Adrenal gland (tissue), 12 donors: ENCODE results near the gene ARHGEF39. TPM values are rescaled to one million over a fixed set of nuclear protein-coding genes. Genes with fewer than 3 reads are reported as not detected.

ENCODE experiments used
- DNase-seq, 7 donors: peaks; one replicate each; pipeline ENCODE4 v3.0.0-alpha.2; 2019 to 2020
- H3K27ac ChIP-seq, 5 donors: fragments of 200-600 bp; sonication (generic) in 4 of 5; 1 replicate in 3 of 5; 2 replicates in 2 of 5; pipeline versions ENCODE4 v1.5.1 to v1.8.0; 2016 to 2020; ENCODE audit warnings: mild to moderate bottlenecking in 1 of 5
- H3K27me3 ChIP-seq: fragments of 200-600 bp; 2 replicates; pipeline ENCODE4 v1.8.0; 2021
- H3K36me3 ChIP-seq, 2 donors: fragments of 200-600 bp; replicated peaks in 1 of 2; 1 replicate in 1 of 2; 2 replicates in 1 of 2; pipeline versions ENCODE4 v1.5.1 to v1.8.0; 2018 to 2022
- H3K4me1 ChIP-seq, 2 donors: fragments of 200-600 bp; replicated peaks in 1 of 2; 1 replicate in 1 of 2; 2 replicates in 1 of 2; pipeline versions ENCODE4 v1.5.1 to v1.8.0; 2018 to 2021
- H3K4me3 ChIP-seq, 4 donors: fragments of 200-600 bp; sonication (generic) in 3 of 4; one replicate each; pipeline ENCODE4 v1.5.1; 2016 to 2018
- H3K9me3 ChIP-seq, 3 donors: fragments of 200-600 bp; sonication (generic) in 1 of 3; replicated peaks in 1 of 3; 1 replicate in 2 of 3; 2 replicates in 1 of 3; pipeline versions ENCODE4 v1.5.1 to v1.8.0; 2016 to 2021
- POLR2A ChIP-seq, 2 donors: fragments of 450-650 bp; IDR thresholded peaks; one replicate each; pipeline ENCODE4 v1.6.1; 2017; ENCODE audit warnings: antibody characterized with exemption in 2 of 2, mild to moderate bottlenecking in 2 of 2, moderate library complexity in 1 of 2
- WGBS, 4 donors: extraction: QIAGEN DNeasy Blood & Tissue Kit in 2 of 4; methylation state at CpG; one replicate each; pipeline versions ENCODE4 v1.1.5 to v1.1.7; 2013 to 2017; 5-methylcytosine and 5-hydroxymethylcytosine counted together
- intact Hi-C, 2 donors: fragments of 100-400 bp; cut with DNase I; formaldehyde crosslinking; loops; one replicate each; pipeline versions ENCODE4 v1.14.1 to v1.15.0; 2022 to 2023
- polyA plus RNA-seq, 3 donors: library from polyadenylated mRNA; stranded (reverse); fragments of 200-250 nt in 2 of 3; fragments of 350-450 nt in 1 of 3; fragmentation: Illumina TruSeq in 1 of 3; extraction: RNeasy Lipid Tissue Mini Kit (QIAGEN cat#74804) in 1 of 3; gene quantifications; one replicate each; pipeline ENCODE4 v1.2.3, GENCODE V29; 2013 to 2014
- total RNA-seq, 9 donors: library from RNA; depleted of rRNA in 4 of 9; stranded (reverse); fragments of >200 nt in 4 of 9; fragments of 120-200 nt in 1 of 9; fragmentation: NEBNext Ultra II Directional in 1 of 9; extraction: Animal tissue kit (Norgen Biotek cat#: 25700) in 1 of 9; gene quantifications; one replicate each; pipeline versions ENCODE4 v1.1.0 to v1.2.4, GENCODE V29; 2013 to 2023
- TF ChIP-seq, protein P1 (sequence below), 6 experiments: fragments of 450-650 bp in 4 of 6; fragments of 200-600 bp in 2 of 6; sonication (generic) in 1 of 6; IDR thresholded peaks; 1 replicate in 5 of 6; 2 replicates in 1 of 6; pipeline versions ENCODE4 v1.5.1 to v1.8.0; 2016 to 2021; ENCODE audit warnings: antibody characterized with exemption in 6 of 6, mild to moderate bottlenecking in 2 of 6, moderate library complexity in 1 of 6
- donor health status: healthy with polysubstance abuse.
- donor health status: Bipolar disorder and iron deficiency.
- donor health status: DM: yes; HTN: yes; CAD: no.
- donor health status: DM: no; HTN: no; CAD: no.
- donor health status: DM: no; HTN: no; CAD: no.
- donor health status: DM: yes; HTN: yes; CAD: no.

Gene ARHGEF39
- total and polyA plus RNA-seq, 12 donors: 0.42 to 18.4 (median 1.2) TPM

DNA sequence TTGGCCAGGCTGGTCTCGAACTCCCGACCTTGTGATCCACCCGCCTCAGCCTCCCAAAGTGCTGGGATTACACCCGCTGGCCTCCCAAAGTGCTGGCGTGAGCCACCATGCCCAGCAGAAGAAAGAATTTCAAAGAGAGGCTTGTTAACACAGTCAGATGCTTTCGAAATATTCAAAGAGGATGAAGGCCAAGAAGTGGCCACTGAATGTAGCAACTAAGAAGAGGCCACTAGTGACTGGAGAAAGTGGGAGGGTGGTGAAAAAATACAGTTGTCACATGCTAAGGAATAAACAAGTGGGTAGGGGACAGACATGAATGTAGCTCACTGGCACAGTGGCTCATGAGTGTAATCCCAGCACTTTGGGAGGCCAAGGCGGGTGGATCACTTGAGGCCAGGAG is 37.7 kb upstream of the ARHGEF39 start:
- intact Hi-C loops: no loop called here
- Histone ChIP-seq H3K4me3 (no peak overlapping the region), H3K27ac (no peak overlapping the region), H3K9me3 (no peaks in the 10 kb centered on the region), H3K27me3 (no peaks in the 10 kb centered on the region), H3K36me3 (peaks cover 0 to 100% of the 10 kb centered on the region in 2 donors), H3K4me1 (peaks cover 19 to 30% of the 10 kb centered on the region in 2 donors)
- peak in 1 of 7 donors; percentile 1 for DNase-seq
- TF ChIP-seq, protein P1, sequence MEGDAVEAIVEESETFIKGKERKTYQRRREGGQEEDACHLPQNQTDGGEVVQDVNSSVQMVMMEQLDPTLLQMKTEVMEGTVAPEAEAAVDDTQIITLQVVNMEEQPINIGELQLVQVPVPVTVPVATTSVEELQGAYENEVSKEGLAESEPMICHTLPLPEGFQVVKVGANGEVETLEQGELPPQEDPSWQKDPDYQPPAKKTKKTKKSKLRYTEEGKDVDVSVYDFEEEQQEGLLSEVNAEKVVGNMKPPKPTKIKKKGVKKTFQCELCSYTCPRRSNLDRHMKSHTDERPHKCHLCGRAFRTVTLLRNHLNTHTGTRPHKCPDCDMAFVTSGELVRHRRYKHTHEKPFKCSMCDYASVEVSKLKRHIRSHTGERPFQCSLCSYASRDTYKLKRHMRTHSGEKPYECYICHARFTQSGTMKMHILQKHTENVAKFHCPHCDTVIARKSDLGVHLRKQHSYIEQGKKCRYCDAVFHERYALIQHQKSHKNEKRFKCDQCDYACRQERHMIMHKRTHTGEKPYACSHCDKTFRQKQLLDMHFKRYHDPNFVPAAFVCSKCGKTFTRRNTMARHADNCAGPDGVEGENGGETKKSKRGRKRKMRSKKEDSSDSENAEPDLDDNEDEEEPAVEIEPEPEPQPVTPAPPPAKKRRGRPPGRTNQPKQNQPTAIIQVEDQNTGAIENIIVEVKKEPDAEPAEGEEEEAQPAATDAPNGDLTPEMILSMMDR (IDR thresholded peaks at IDR 0.05): no peak
- no peak for TF ChIP-seq POLR2A (IDR thresholded peaks at IDR 0.05)
- 96 to 98% (median 98%) methylated on average over 7 of the region's 7 CpGs for WGBS, 4 donors

DNA sequence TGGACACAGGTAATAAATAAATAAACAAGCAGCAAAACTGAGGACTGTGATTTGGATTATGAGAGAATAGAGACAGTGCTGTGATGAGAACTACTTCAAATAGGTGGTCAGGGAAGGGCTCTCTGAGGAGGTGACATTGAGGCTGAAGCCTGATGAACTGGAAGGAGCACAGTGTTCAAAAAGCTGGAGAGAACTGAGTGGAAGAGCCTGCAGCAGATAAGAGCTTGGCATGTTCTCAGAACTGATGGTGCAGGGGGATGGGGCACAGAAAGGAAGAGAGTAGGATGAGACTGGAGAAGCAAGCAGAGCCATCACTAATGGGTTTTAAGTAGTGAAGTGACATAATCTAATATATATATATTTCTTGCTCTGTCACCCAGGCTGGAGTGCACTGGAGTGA is 35.9 kb upstream of the ARHGEF39 start:
- TF ChIP-seq POLR2A (IDR thresholded peaks at IDR 0.05): no peak
- TF ChIP-seq, protein P1 (IDR thresholded peaks at IDR 0.05): no peak
- Histone ChIP-seq H3K4me3 (no peak overlapping the region), H3K4me1 (peaks cover 19 to 30% of the 10 kb centered on the region in 2 donors), H3K27me3 (no peaks in the 10 kb centered on the region), H3K9me3 (no peaks in the 10 kb centered on the region), H3K36me3 (peaks cover 0 to 100% of the 10 kb centered on the region in 2 donors), H3K27ac (peak overlapping the region in 2 of 5 donors; percentile 76 to 80)
- DNase-seq: peak in 2 of 7 donors; percentile 37 to 49
- intact Hi-C loops: no loop called here

DNA sequence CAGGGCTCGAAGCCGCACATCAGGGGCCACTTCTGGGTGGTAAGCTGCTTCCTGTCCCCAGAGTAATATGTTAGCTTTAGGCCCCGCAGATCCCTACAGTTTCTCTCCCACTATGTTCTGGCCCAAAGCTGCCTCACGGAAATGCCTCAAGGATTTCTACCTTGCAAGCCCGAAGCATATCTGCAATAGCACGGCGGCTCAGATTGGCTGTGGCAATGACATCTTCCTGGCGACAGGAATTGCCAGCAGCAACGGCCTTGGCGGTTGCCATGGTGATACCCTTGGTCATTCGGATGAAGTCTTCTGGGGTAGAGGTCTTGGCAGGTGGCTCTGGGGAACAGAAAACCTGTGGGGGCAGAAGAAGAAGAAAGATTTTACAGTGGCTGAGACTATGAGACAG is 35.0 kb upstream of the ARHGEF39 start:
- DNase-seq: peak; percentile 77 to 93 (median 87)
- peak overlapping the region in 4 of 5 donors; percentile 30 to 80 (median 62) for H3K27ac ChIP-seq
- H3K36me3 ChIP-seq: peaks cover 0 to 92% of the 10 kb centered on the region in 2 donors
- peaks cover 19 to 39% of the 10 kb centered on the region in 2 donors for H3K4me1 ChIP-seq
- WGBS, 4 donors: 37 to 54% (median 44%) methylated on average over 9 to 11 of the region's 11 CpGs
- no peaks in the 10 kb centered on the region for H3K9me3 ChIP-seq
- no peaks in the 10 kb centered on the region for H3K27me3 ChIP-seq
- TF ChIP-seq, protein P1 (IDR thresholded peaks at IDR 0.05): no peak
- peak in 1 of 2 donors; percentile 23 for TF ChIP-seq POLR2A (IDR thresholded peaks at IDR 0.05)
- intact Hi-C loops: no loop called here
- no peak overlapping the region for H3K4me3 ChIP-seq

DNA sequence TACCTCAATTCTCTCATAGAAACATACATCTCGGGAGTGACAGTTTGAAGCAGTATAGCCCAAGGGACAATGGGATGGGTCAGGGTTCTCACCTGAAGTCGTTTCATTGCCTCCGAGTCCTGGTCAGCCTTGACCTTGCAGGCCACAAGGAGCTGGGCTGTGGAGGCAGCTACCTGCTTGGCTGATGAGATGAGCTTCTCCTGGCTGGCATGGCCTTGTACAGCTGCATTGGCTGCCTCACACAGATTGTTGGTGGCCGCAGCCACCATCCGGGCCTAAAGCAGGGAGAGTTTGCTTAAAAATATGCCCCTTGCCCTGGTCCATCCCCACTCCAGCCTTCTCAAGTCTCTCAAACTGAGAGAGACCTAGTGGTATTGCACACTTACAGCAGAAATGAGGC is 33.2 kb upstream of the ARHGEF39 start:
- TF ChIP-seq, protein P1 (IDR thresholded peaks at IDR 0.05): no peak
- no peak for TF ChIP-seq POLR2A (IDR thresholded peaks at IDR 0.05)
- Histone ChIP-seq H3K4me3 (no peak overlapping the region), H3K4me1 (peaks cover 19 to 44% of the 10 kb centered on the region in 2 donors), H3K27ac (peak overlapping the region in 3 of 5 donors; percentile 48 to 80 (median 76)), H3K27me3 (no peaks in the 10 kb centered on the region), H3K9me3 (no peaks in the 10 kb centered on the region), H3K36me3 (peaks cover 0 to 74% of the 10 kb centered on the region in 2 donors)
- WGBS, 4 donors: 58 to 70% (median 62%) methylated on average over 2 to 5 of the region's 5 CpGs
- intact Hi-C loops: loop anchor here in 1 of 2 donors (5.0 kb wide), 1 partner anchor 36 kb away; no protein-coding TSS in a partner anchor
- DNase-seq: peak in 1 of 7 donors; percentile 16
